Stimulated activated CD8-positive, alpha-beta memory T cell treated with anti-CD3 and anti-CD28 coated beads, Interleukin-15, amount 100 ng/mL, for 24 hours (primary cell): Measurements from ENCODE around the gene SINHCAF.

ENCODE experiments used
- DNase-seq: peaks from one replicate; pipeline ENCODE4 v3.0.0-alpha.2; 2020; ENCODE audit warnings: low read depth

The SINHCAF gene

DNA sequence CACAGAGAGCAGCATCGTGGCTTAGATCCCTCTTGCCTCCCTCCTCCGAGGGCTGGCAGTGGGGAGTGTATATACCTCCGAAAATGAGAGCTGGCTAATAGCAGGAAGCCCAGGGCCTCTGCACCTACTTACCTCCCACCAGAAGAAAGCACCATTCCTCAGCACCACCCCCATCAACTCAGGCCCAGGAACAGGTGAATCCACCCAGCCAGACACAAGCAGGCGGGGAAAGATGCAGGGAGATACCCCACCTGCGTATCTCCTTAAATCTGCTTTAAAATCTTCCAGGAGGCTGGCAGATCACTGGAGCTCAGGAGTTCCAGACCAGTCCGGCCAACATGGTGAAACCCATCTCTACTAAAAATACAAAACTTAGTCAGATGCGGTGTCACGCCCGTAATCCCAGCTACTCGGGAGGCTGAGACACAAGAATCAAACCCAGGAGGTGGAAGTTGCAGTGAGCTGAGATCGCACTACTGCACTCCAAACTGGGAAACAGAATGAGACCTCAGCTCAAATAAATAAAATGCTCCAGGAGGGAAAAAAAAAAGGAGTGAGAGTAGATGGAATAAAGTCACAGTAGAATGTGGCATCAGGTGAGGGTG is 93.5 kb downstream of the SINHCAF start:
- DNase-seq = no peak

- DNase-seq = no peak
Measured at GRCh38 chr12:31231611-31232360, 94.2 kb downstream of the SINHCAF start.
